Activated naive CD4-positive, alpha-beta T cell treated with anti-CD3 and anti-CD28 coated beads, Interleukin-2, amount 50 U/mL, for 24 hours (primary cell): ENCODE results near the gene ADGRE1.
"Not testable (repeated sequence)": the region's sequence is repeated elsewhere in the genome, so short reads cannot be mapped to it uniquely, and the experiment has no call there.

Experiments used
- H3K27ac Mint-ChIP-seq: one replicate; pipeline ENCODE4 v1.8.0; 2021; ENCODE audit warnings: mild to moderate bottlenecking, mixed read lengths
- H3K27me3 Mint-ChIP-seq: one replicate; pipeline ENCODE4 v1.8.0; 2021; ENCODE audit warnings: mixed read lengths
- H3K36me3 Mint-ChIP-seq: one replicate; pipeline ENCODE4 v1.8.0; 2021; ENCODE audit warnings: mixed read lengths
- H3K4me1 Mint-ChIP-seq: one replicate; pipeline ENCODE4 v1.8.0; 2021; ENCODE audit warnings: mixed read lengths
- H3K4me3 Mint-ChIP-seq: one replicate; pipeline ENCODE4 v1.8.0; 2021; ENCODE audit warnings: mild to moderate bottlenecking, mixed read lengths
- H3K9me3 Mint-ChIP-seq: one replicate; pipeline ENCODE4 v1.8.0; 2021; ENCODE audit warnings: mixed read lengths

ADGRE1 gene

DNA sequence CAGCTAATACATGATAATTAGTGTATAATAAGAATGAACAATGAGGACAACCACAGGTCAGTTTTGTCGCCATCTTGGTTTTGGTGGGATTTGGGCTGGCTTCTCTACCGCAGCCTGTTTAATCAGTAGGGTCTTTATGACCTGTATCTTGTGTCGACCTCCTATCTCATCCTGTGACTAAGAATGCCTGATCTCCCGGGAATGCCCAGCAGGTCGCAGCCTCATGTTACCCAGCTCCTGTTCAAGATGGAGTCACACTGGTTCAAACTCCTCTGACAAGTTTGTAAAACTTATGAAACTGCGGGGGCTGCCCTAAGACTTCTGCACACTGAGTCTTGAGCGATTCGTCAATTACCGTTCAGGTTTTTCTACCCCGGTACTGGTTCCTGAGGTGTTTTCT, 21.5 kb upstream of the ADGRE1 start:
- Mint-ChIP-seq H3K4me1 (peaks cover 42% of the 10 kb centered on the region), H3K36me3 (no peaks in the 10 kb centered on the region), H3K9me3 (no peaks in the 10 kb centered on the region), H3K27ac (no peak overlapping the region), H3K27me3 (no peaks in the 10 kb centered on the region), H3K4me3 (no peak overlapping the region)

DNA sequence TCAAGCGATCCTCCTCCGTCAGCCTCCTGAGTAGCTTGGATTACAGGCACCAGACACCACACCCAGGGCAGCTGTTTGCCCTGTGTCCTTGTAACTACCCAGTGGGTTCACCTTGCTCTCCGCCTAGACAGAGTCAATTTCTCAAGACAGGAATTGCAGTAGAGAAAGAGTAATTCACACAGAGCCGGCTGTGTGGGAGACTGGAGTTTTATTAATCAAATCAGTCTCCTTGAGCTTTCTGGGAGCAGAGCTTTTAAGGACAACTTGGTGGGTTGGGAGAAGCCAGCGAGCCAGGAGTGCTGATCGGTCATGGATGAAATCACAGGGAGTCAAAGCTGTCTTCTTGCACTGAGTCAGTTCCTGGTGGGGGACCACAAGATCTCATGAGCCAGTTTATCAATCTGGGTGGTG, 20.6 kb upstream of the ADGRE1 start:
- H3K36me3 Mint-ChIP-seq, result no peaks in the 10 kb centered on the region
- H3K4me3 Mint-ChIP-seq, result no peak overlapping the region
- H3K4me1 Mint-ChIP-seq, result peaks cover 37% of the 10 kb centered on the region
- H3K27ac Mint-ChIP-seq, result peak overlapping the region; percentile 2
- H3K9me3 Mint-ChIP-seq, result no peaks in the 10 kb centered on the region
- no peaks in the 10 kb centered on the region for H3K27me3 Mint-ChIP-seq

DNA sequence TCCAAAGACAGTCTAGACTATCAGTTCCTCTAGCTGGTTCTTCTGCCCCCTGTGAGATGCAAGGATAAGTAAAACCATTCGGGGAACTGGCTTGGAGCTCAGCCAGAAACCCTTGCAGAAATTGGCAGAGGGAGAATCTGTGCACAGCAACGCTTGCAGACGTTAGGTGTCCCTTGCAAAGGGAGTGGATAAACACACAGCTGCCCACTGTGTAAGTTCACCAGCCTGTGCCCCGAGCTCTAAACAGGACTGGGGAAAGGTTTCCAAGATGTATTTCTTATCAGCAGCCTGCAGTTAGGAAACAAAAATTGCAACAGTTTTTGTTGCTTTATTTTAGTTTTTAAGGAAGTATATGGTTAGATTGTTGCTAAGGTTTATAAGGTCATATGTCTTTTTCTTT, 19.0 kb upstream of the ADGRE1 start:
- peaks cover 30% of the 10 kb centered on the region for H3K4me1 Mint-ChIP-seq
- no peak overlapping the region for H3K4me3 Mint-ChIP-seq
- no peaks in the 10 kb centered on the region for H3K9me3 Mint-ChIP-seq
- H3K27ac Mint-ChIP-seq, result no peak overlapping the region
- no peaks in the 10 kb centered on the region for H3K27me3 Mint-ChIP-seq
- H3K36me3 Mint-ChIP-seq, result no peaks in the 10 kb centered on the region

DNA sequence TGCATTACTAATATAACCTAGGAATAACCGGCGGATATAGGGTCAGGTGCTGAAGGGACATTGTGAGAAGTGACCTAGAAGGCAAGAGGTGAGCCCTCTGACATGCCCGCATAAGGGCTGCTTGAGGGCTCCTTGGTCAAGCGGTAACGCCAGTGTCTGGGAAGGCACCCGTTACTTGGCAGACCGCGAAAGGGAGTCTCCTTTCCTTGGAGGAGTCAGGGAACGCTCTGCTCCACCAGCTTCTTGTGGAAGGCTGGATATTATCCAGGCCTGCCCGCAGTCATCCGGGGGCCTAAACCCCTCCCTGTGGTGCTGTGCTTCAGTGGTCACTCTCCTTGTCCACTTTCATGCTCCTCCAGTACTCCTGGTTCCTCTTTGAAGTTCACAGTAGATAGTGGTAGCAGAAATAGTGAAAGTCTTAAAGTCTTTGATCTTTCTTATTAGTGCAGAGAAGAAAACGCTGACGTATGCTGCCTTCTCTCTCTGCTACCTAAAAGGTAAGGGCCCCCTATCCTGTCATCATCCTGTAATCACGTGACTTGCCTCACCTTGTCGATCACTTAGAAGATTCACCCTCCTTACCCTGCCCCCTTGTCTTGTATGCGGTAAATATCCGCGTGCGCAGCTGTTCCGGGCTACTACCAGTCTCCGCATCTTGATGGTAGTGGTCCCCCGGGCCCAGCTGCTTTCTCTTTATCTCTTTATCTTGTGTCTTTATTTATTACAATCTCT, 18.1 kb upstream of the ADGRE1 start:
- H3K27me3 Mint-ChIP-seq, H3K27ac Mint-ChIP-seq, H3K9me3 Mint-ChIP-seq, H3K36me3 Mint-ChIP-seq, H3K4me3 Mint-ChIP-seq: not testable (repeated sequence)
- H3K4me1 Mint-ChIP-seq, result peaks cover 25% of the 10 kb centered on the region

DNA sequence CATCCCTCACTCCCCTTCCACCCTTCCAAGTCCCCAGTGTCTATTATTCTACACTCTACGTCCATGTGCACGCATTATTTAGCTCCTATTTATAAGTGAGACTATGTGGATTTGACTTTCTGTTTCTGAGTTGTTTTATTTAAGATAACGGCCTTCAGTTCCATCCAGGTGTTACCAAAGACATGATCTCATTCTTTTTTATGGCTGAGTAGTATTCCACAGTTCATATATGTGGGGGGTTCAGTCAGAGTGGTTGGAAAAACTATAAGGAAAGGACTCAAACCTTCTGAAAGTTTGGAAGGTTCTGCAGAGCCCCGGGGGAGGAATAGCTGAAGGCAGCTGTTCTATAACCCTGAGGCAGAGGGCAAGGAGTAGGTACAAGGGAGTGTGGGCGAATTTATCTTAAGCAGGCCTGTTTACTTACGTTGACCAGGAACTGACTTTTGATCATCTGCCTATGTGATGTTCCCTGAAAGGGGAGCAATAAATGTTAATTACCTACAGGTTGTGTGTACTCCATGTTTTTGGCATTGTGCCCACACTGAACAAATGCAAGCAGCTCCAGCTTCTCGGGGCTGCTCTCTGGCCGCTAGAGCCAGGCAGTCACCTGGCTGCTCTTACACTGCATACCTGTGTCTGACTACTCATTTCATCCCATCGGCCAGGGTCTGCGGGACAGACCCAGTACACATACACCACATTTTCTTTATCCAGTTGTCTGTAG, 13.5 kb upstream of the ADGRE1 start:
- Mint-ChIP-seq H3K4me1 (peaks cover 31% of the 10 kb centered on the region), H3K4me3 (no peak overlapping the region), H3K36me3 (no peaks in the 10 kb centered on the region), H3K27ac (no peak overlapping the region), H3K9me3 (no peaks in the 10 kb centered on the region), H3K27me3 (no peaks in the 10 kb centered on the region)

DNA sequence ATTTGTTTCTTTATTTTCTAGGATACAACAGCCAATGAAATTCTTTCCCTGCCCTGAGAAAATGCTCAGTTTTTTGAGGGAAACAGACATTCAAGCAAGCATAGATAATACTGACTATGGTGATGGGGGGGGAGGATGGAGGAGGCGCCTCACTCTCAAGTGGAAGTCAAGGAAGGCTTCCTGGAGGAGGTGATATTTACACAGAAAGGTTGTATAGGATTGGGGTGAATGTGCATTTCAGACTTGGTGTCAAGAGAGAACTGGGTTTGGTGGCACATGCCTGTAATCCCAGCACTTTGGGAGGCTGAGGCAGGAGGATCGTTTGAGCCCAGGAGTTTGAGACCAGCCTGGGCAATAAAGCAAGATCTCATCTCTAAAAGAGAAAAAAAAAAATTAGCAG, 12.2 kb upstream of the ADGRE1 start:
- no peaks in the 10 kb centered on the region for H3K27me3 Mint-ChIP-seq
- no peak overlapping the region for H3K27ac Mint-ChIP-seq
- H3K4me1 Mint-ChIP-seq, result peaks cover 24% of the 10 kb centered on the region
- H3K4me3 Mint-ChIP-seq, result no peak overlapping the region
- H3K9me3 Mint-ChIP-seq, result no peaks in the 10 kb centered on the region
- H3K36me3 Mint-ChIP-seq, result no peaks in the 10 kb centered on the region

DNA sequence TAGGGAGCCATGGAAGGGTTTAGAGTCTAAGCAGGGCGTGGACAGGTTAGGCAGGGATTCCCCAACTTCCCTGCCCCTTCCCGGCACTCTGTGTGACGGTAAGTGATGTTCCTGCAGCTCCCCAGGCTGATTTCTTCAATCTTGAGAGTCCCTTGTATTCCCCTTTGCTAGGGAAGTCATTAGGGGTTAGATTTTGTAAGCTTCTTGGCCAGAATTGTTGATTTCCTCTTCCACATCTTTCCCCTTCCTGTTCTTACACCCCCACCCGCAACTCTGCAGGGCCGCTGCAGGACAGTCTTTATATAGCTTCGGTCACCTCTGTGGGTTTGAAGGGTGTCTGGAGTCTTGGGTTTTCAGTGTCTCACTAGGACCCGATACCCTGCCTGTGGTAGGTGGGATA, 10.6 kb upstream of the ADGRE1 start:
- no peaks in the 10 kb centered on the region for H3K36me3 Mint-ChIP-seq
- H3K9me3 Mint-ChIP-seq, result no peaks in the 10 kb centered on the region
- H3K27me3 Mint-ChIP-seq, result no peaks in the 10 kb centered on the region
- peaks cover 24% of the 10 kb centered on the region for H3K4me1 Mint-ChIP-seq
- H3K4me3 Mint-ChIP-seq, result no peak overlapping the region
- no peak overlapping the region for H3K27ac Mint-ChIP-seq

DNA sequence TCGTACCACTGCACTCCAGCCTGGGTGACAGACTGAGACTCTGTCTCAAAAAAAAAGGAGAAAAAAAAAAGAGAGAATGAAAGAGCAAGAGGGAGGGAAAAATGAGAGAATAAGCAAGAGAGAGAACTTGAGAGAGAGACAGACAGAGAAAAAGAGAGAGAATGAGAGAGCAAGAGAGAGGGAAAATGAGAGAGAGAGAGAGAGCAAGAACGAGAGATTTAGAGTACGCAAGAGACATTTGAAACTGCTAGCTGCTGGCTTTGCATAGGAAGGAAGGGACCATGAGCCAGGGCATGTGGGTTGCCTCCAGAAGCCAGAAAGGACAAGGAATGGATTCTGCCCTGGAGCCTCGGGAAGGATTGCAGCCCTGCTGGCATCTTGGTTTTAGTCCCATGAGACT, 9.6 kb upstream of the ADGRE1 start:
- no peaks in the 10 kb centered on the region for H3K9me3 Mint-ChIP-seq
- peaks cover 22% of the 10 kb centered on the region for H3K4me1 Mint-ChIP-seq
- no peaks in the 10 kb centered on the region for H3K36me3 Mint-ChIP-seq
- no peaks in the 10 kb centered on the region for H3K27me3 Mint-ChIP-seq
- H3K4me3 Mint-ChIP-seq, result no peak overlapping the region
- H3K27ac Mint-ChIP-seq, result no peak overlapping the region

DNA sequence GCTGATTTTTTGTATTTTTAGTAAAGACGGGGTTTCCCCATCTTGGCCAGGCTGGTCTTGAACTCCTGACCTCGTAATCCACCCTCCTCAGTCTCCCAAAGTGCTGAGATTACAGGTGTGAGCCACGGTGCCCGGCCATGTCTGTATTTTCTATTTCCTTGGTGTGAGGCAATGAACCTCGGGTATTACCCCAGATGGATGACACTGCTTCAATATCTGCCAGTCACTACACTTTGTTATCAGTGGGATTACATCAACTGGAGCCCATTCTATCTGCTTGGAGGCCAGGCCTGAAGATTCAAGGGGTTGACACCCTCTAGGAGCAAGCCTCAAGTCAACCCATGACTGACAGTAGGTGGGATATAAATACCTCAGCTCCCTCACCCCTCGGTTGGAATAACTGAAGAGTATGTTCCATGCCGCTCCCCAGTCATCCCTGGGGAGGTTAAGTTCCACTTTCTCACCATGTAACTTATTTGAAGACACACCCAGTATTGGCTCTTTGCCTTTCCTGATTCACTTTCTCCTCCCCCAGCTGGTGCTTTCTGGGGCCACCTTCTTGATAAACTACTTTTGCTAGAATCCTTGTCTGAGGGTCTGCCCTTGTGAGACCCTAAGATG, 992 bp upstream of the ADGRE1 start:
- Mint-ChIP-seq H3K9me3 (no peaks in the 10 kb centered on the region), H3K27me3 (no peaks in the 10 kb centered on the region), H3K36me3 (peaks cover 3% of the 10 kb centered on the region), H3K27ac (no peak overlapping the region), H3K4me3 (no peak overlapping the region), H3K4me1 (peaks cover 46% of the 10 kb centered on the region)

DNA sequence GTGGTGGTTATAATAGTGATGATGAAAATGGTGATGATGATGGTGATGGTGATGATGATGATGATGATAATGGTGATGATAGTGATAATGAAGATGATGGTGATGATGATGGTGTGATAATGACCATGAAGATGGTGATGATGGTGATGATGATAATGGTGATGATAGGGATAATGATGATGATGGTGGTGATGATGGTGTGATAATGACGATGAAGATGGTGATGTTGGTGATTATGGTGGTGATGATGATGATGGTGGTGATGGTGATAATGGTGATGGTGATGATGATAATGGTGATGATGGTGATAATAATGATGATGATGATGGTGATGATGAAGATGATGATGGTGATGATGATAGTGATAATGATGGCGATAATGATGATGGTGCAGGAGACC, 1.6 kb downstream of the ADGRE1 start:
- peaks cover 6% of the 10 kb centered on the region for H3K36me3 Mint-ChIP-seq
- peaks cover under 1% of the 10 kb centered on the region for H3K9me3 Mint-ChIP-seq
- peak overlapping the region; percentile 2 for H3K4me3 Mint-ChIP-seq
- peak overlapping the region; percentile 2 for H3K27ac Mint-ChIP-seq
- no peaks in the 10 kb centered on the region for H3K27me3 Mint-ChIP-seq
- peaks cover 71% of the 10 kb centered on the region for H3K4me1 Mint-ChIP-seq

DNA sequence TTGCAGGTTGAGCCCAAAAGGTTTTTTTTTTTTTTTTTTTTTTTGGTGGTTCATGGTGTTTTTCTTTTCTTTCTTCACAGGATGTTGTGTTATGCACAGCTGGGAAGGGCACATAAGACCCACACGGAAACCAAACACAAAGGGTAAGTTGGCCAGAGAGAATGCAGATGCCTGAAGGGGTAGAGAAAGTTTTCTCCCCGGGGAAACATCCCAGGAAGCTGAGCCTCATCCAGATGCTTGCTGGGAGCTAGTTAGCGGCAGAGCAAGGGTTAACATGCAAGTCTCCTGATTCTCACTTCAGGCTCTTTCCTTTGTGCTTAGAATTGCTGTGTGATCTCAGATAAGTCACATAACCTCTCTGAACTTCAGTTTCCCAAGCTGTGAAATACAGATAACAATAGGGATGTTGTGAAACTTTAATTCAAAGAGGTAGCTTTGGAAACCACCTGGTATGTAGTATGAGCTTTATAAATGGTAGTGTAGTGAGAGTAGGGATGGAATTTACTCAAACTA, 3.1 kb downstream of the ADGRE1 start:
- H3K36me3 Mint-ChIP-seq, result peaks cover 14% of the 10 kb centered on the region
- H3K27ac Mint-ChIP-seq, result peak overlapping the region; percentile 81

DNA sequence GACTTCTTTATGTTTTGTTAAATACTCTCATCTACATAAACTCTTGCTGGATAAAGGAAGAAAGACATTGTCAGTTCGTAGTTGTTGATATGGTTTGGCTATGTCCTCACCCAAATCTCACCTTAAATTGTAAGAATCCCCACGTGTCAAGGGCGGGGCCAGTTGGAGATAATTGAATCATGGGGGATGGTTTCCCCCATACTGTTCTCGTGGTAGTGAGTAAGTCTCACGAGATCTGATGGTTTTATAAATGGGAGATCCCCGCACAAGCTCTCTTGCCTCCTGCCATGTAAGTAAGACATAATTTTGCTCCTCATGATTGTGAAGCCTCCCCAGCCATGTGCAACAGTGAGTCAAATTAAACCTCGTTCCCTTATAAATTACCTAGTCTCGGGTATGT, 3.6 kb downstream of the ADGRE1 start:
- Mint-ChIP-seq H3K4me1 (peaks cover 87% of the 10 kb centered on the region), H3K9me3 (peaks cover 9% of the 10 kb centered on the region), H3K27me3 (no peaks in the 10 kb centered on the region), H3K36me3 (peaks cover 18% of the 10 kb centered on the region), H3K4me3 (peak overlapping the region; percentile 62), H3K27ac (peak overlapping the region; percentile 81)

More for the DNA sequence above, 3.1 kb downstream of the ADGRE1 start:
- H3K4me3 Mint-ChIP-seq, result peak overlapping the region; percentile 62
- no peaks in the 10 kb centered on the region for H3K27me3 Mint-ChIP-seq
- peaks cover 83% of the 10 kb centered on the region for H3K4me1 Mint-ChIP-seq
- peaks cover 9% of the 10 kb centered on the region for H3K9me3 Mint-ChIP-seq

DNA sequence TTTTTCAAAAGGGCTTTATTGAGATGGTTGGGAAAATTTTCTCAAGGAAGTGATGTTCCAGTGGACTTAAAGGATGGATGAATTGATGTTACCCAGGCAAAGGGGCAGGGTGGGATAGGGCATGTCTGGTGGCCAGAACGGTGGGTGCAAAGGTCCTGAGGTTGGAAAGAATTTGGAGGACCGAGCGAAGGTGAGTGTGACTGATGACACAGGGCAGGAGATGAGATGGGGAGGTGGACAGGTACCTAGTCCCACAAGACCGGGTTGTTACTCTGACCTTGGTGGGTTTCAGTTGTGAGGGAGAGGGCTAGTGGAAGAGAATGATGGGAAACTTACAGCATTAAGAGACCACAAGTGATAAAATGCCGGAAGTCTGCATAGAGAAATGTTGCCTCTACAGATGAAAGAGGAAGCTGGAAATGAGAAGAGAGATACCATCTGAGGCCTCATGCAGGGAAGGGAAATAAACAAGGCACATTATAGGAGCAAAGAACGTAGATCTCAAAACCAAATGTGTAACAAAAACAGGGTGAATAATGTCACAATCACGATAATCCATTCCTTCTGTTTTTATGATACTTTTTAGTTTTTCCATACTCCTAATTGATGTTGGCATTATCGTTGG, 4.5 kb downstream of the ADGRE1 start:
- peaks cover 23% of the 10 kb centered on the region for H3K36me3 Mint-ChIP-seq
- H3K27ac Mint-ChIP-seq, result peak overlapping the region; percentile 91
- peaks cover 89% of the 10 kb centered on the region for H3K4me1 Mint-ChIP-seq
- peak overlapping the region; percentile 62 for H3K4me3 Mint-ChIP-seq
- no peaks in the 10 kb centered on the region for H3K27me3 Mint-ChIP-seq
- peaks cover 9% of the 10 kb centered on the region for H3K9me3 Mint-ChIP-seq

DNA sequence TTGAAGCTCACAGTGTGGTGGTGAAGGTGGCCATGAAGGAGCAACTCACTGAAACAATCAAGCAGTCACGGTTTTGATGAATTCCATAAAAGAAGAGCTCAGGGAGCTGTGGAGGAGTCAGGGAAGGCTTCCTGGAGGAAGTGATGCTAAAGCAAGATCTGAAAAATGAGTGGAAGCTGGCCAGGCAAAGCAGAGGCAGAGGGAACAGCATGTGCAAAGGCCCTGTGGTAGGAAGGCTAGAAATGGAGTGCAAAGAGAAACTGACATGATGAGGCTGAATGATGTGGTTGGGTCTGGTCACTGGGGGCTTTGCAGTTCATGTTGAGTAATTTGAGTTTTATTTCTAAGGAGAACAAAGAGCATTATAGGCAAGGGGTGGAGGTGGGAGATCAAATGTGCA, 6.9 kb downstream of the ADGRE1 start:
- no peak overlapping the region for H3K4me3 Mint-ChIP-seq

DNA sequence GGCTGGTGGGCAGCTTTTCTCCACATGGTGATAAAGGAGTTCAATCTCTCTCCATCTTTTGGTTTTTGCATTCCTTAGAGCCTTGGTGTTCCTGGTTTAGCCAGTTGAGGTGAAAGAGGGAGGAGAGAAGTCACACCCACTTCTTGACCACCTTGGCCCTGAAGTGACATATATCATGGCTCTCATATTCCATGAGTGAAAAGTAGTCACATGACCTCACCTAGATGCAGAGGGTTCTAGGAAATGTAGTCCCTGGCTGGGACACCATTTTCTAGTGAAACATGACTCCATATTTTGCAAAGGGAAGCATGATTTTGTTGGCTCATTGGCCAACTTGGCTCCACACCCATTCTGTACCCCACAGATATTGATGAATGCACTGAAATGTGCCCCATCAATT, 16.1 kb downstream of the ADGRE1 start:
- Mint-ChIP-seq H3K4me3 (no peak overlapping the region), H3K9me3 (peaks cover 9% of the 10 kb centered on the region), H3K36me3 (peaks cover 30% of the 10 kb centered on the region), H3K27me3 (no peaks in the 10 kb centered on the region), H3K4me1 (peaks cover 5% of the 10 kb centered on the region), H3K27ac (no peak overlapping the region)

More for the DNA sequence above, 6.9 kb downstream of the ADGRE1 start:
- H3K36me3 Mint-ChIP-seq, result peaks cover 37% of the 10 kb centered on the region
- peaks cover 81% of the 10 kb centered on the region for H3K4me1 Mint-ChIP-seq
- peaks cover 9% of the 10 kb centered on the region for H3K9me3 Mint-ChIP-seq
- H3K27ac Mint-ChIP-seq, result peak overlapping the region; percentile 20
- H3K27me3 Mint-ChIP-seq, result no peaks in the 10 kb centered on the region
